Kidney epithelial cell (primary cell): Measurements from ENCODE around the gene LYST. TPM values are rescaled to one million over a fixed set of nuclear protein-coding genes. Genes with fewer than 3 reads are reported as not detected.

Experiments used
- DNase-seq: peaks from one replicate; pipeline ENCODE4 v3.0.0-alpha.2; 2010; ENCODE audit warnings: low read depth
- H3K27me3 ChIP-seq: 2 replicates; pipeline ENCODE4 v1.6.0; 2011; ENCODE audit warnings: low read length; ENCODE audit not compliant: control insufficient read depth, insufficient read depth
- H3K36me3 ChIP-seq: 2 replicates; pipeline ENCODE4 v1.5.1; 2011; ENCODE audit warnings: low read length; ENCODE audit not compliant: control insufficient read depth, insufficient read depth
- H3K4me3 ChIP-seq: 2 replicates; pipeline ENCODE4 v1.5.1; 2011; ENCODE audit warnings: low read depth, mild to moderate bottlenecking, control low read depth, low read length
- CTCF ChIP-seq: IDR thresholded peaks from 2 replicates; pipeline ENCODE4 v1.5.1; 2011; ENCODE audit warnings: mild to moderate bottlenecking, moderate library complexity, low read length, control low read depth, inconsistent platforms; ENCODE audit not compliant: insufficient read depth, poor library complexity, severe bottlenecking
- total RNA-seq: library from RNA; depleted of rRNA; stranded (reverse); fragments of >200 nt; gene quantifications from 2 replicates; pipeline ENCODE4 v1.2.3, GENCODE V29; 2015

The LYST gene
- total RNA-seq, 1 donor from 2014 or later, result 12.7 TPM

DNA sequence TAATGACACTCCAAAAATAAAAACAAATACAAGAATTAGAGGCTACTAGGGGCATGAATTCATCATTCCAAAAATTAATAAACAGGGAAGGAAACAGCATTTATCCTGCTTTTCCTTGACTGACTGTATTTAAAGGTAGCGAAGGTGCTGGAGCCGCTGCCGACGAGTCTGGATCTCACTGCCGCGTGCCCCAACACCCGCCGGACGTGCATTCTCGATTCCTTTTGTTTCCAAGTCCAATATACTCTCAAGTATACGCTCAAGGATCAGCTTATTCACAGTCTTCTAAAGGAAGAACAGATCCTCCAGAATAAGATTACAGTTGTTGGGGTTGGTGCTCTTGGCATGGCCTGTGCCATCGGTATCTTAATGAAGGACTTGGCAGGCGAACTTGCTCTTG, 129.0 kb downstream of the LYST start:
- TF ChIP-seq CTCF, result no peak
- Histone ChIP-seq H3K36me3 (no peaks in the 10 kb centered on the region), H3K27me3 (no peaks in the 10 kb centered on the region), H3K4me3 (no peak overlapping the region)
- no peak for DNase-seq

DNA sequence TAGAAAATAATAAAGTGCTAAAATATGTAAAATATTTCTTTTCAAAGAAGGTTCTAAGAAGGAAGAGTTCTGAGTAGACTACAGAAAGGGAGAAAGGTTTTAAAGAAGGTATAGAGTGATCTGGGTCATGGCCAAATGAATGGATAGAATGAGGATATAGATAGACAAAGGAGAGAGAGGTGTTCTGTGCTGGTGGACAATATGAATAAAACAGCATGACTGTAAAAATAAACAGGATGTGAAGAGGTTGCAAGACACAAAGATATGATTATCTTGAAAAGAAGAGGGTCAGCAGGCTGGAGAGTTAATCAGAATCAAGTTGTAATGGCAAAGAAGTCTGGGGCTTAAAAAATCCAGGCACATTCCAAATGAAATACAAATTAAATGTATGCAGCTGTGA, 130.4 kb downstream of the LYST start:
- no peak for DNase-seq
- no peak overlapping the region for H3K4me3 ChIP-seq
- no peaks in the 10 kb centered on the region for H3K36me3 ChIP-seq
- no peaks in the 10 kb centered on the region for H3K27me3 ChIP-seq
- TF ChIP-seq CTCF, result no peak

- no peak for TF ChIP-seq CTCF
- DNase-seq, result no peak
- H3K27me3 ChIP-seq, result no peaks in the 10 kb centered on the region
- no peak overlapping the region for H3K4me3 ChIP-seq
- H3K36me3 ChIP-seq, result no peaks in the 10 kb centered on the region
These were observed 131.1 kb downstream of the LYST start for GRCh38 chr1:235735621-235736020.

GRCh38 chr1:235734335-235734734, 132.4 kb downstream of the LYST start:
- no peak overlapping the region for H3K4me3 ChIP-seq
- H3K27me3 ChIP-seq, result no peaks in the 10 kb centered on the region
- DNase-seq, result no peak
- no peak for TF ChIP-seq CTCF
- H3K36me3 ChIP-seq, result no peaks in the 10 kb centered on the region

DNA sequence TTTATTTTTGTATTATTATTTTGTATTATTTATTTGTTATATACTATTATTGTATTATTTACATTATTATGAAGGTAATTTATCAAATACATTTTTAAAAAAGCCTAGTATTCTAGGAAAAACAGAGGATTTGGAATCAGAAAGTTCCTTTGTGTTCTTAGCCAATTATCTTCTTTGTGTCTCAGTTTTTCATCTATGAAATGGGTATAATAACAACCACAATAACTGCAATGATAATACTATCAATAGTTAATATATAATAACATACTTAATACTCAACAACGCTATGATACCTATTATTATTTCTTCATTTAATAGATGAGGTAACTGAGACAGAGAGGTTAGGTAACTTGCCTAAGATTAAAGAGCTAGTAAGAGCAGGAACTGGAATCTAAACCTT, 136.7 kb downstream of the LYST start:
- H3K27me3 ChIP-seq, result no peaks in the 10 kb centered on the region
- no peak for TF ChIP-seq CTCF
- H3K36me3 ChIP-seq, result no peaks in the 10 kb centered on the region
- no peak for DNase-seq
- no peak overlapping the region for H3K4me3 ChIP-seq

DNA sequence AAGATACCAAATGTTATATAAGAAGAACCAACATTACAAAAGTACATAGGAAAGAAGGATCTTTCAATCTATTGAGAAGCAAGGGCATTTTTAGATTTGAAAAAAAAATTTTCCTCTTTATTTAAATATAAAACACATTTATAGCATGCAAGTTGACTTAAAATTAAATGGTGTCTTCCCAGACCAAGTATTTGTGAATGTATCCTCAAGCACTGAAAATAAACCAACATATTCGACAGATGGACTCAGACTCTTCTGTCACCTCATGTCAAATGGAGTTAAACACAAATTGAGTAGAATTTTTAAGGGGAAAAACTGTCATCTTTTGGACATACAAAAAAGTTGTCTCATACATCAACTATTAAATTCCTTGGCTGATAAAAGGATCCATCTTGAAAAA, 140.1 kb downstream of the LYST start:
- H3K4me3 ChIP-seq, result no peak overlapping the region
- no peak for TF ChIP-seq CTCF
- no peak for DNase-seq
- H3K36me3 ChIP-seq, result no peaks in the 10 kb centered on the region
- no peaks in the 10 kb centered on the region for H3K27me3 ChIP-seq
